Measurements from ENCODE around the gene TLDC2. TPM values are rescaled to one million over a fixed set of nuclear protein-coding genes. Genes with fewer than 3 reads are reported as not detected.

The TLDC2 gene
- total and polyA plus RNA-seq, 2 donors (not counting 1 experiment from before 2014, with no cell fraction given) = under 0.01 to 0.09 TPM

- no peaks in the 10 kb centered on the region for H3K79me2 ChIP-seq (ENCODE audit: control insufficient read depth, insufficient read depth, low read length)
- H3K4me1 ChIP-seq (ENCODE audit: control insufficient read depth, extremely low read depth, insufficient read depth, low read length) = no peaks in the 10 kb centered on the region
- no peaks in the 10 kb centered on the region for H3K9me3 ChIP-seq (ENCODE audit: control insufficient read depth, insufficient read depth, low read depth, low read length)
- no peaks in the 10 kb centered on the region for H3K36me3 ChIP-seq (ENCODE audit: control insufficient read depth, insufficient read depth, low read length)
- H3K27me3 ChIP-seq (ENCODE audit: control insufficient read depth, insufficient read depth, low read length) = no peaks in the 10 kb centered on the region
- no peak overlapping the region for H3K4me3 ChIP-seq (replicated peaks in 1 of 4; ENCODE audit: control extremely low read depth in 1 of 4, insufficient read depth in 1 of 4, low read depth in 3 of 4, low read length in 4 of 4)
- DNase-seq (ENCODE audit: low read depth in 2 of 2) = no peak
- no peak for TF ChIP-seq EZH2 (IDR thresholded peaks at IDR 0.05; ENCODE audit: low read length, missing control alignments)
- TF ChIP-seq CTCF (conservative IDR thresholded peaks at IDR 0.05 in 1 of 2, IDR thresholded peaks at IDR 0.05 in 1 of 2; ENCODE audit: low read depth in 1 of 2, low read length in 2 of 2) = no peak
- no peaks in the 10 kb centered on the region for H4K20me1 ChIP-seq (ENCODE audit: control insufficient read depth, extremely low read depth, insufficient read depth, low read length)
- H2AFZ ChIP-seq (ENCODE audit: low read length) = no peak overlapping the region
- H3K4me2 ChIP-seq (ENCODE audit: extremely low read depth, insufficient read depth, low read length) = no peak overlapping the region
- H3K9ac ChIP-seq (ENCODE audit: insufficient read depth, low read length) = no peak overlapping the region
- H3K27ac ChIP-seq (ENCODE audit: insufficient read depth, low read length) = no peak overlapping the region
Observed at GRCh38 chr20:36924167-36925045, 48.5 kb downstream of the TLDC2 start.

GRCh38 chr20:36925234-36925633, 49.3 kb downstream of the TLDC2 start:
- Histone ChIP-seq H3K4me2 (ENCODE audit: extremely low read depth, insufficient read depth, low read length) (no peak overlapping the region), H3K4me3 (replicated peaks in 1 of 4; ENCODE audit: control extremely low read depth in 1 of 4, insufficient read depth in 1 of 4, low read depth in 3 of 4, low read length in 4 of 4) (no peak overlapping the region), H3K9ac (ENCODE audit: insufficient read depth, low read length) (no peak overlapping the region), H3K27me3 (ENCODE audit: control insufficient read depth, insufficient read depth, low read length) (no peaks in the 10 kb centered on the region), H4K20me1 (ENCODE audit: control insufficient read depth, extremely low read depth, insufficient read depth, low read length) (no peaks in the 10 kb centered on the region), H3K27ac (ENCODE audit: insufficient read depth, low read length) (no peak overlapping the region), H3K9me3 (ENCODE audit: control insufficient read depth, insufficient read depth, low read depth, low read length) (no peaks in the 10 kb centered on the region), H3K36me3 (ENCODE audit: control insufficient read depth, insufficient read depth, low read length) (no peaks in the 10 kb centered on the region), H2AFZ (ENCODE audit: low read length) (no peak overlapping the region), H3K79me2 (ENCODE audit: control insufficient read depth, insufficient read depth, low read length) (no peaks in the 10 kb centered on the region), H3K4me1 (ENCODE audit: control insufficient read depth, extremely low read depth, insufficient read depth, low read length) (no peaks in the 10 kb centered on the region)
- TF ChIP-seq EZH2 (IDR thresholded peaks at IDR 0.05; ENCODE audit: low read length, missing control alignments) (no peak), CTCF (conservative IDR thresholded peaks at IDR 0.05 in 1 of 2, IDR thresholded peaks at IDR 0.05 in 1 of 2; ENCODE audit: low read depth in 1 of 2, low read length in 2 of 2) (no peak)
- DNase-seq (ENCODE audit: low read depth in 2 of 2) = no peak

GRCh38 chr20:36926653-36927200, 50.8 kb downstream of the TLDC2 start:
- Histone ChIP-seq H3K9ac (ENCODE audit: insufficient read depth, low read length) (no peak overlapping the region), H3K36me3 (ENCODE audit: control insufficient read depth, insufficient read depth, low read length) (no peaks in the 10 kb centered on the region), H3K4me2 (ENCODE audit: extremely low read depth, insufficient read depth, low read length) (no peak overlapping the region), H4K20me1 (ENCODE audit: control insufficient read depth, extremely low read depth, insufficient read depth, low read length) (no peaks in the 10 kb centered on the region), H3K4me3 (replicated peaks in 1 of 4; ENCODE audit: control extremely low read depth in 1 of 4, insufficient read depth in 1 of 4, low read depth in 3 of 4, low read length in 4 of 4) (no peak overlapping the region), H3K27ac (ENCODE audit: insufficient read depth, low read length) (no peak overlapping the region), H3K79me2 (ENCODE audit: control insufficient read depth, insufficient read depth, low read length) (no peaks in the 10 kb centered on the region), H2AFZ (ENCODE audit: low read length) (no peak overlapping the region), H3K4me1 (ENCODE audit: control insufficient read depth, extremely low read depth, insufficient read depth, low read length) (no peaks in the 10 kb centered on the region), H3K27me3 (ENCODE audit: control insufficient read depth, insufficient read depth, low read length) (no peaks in the 10 kb centered on the region), H3K9me3 (ENCODE audit: control insufficient read depth, insufficient read depth, low read depth, low read length) (no peaks in the 10 kb centered on the region)
- TF ChIP-seq CTCF (conservative IDR thresholded peaks at IDR 0.05 in 1 of 2, IDR thresholded peaks at IDR 0.05 in 1 of 2; ENCODE audit: low read depth in 1 of 2, low read length in 2 of 2) = no peak
- TF ChIP-seq EZH2 (IDR thresholded peaks at IDR 0.05; ENCODE audit: low read length, missing control alignments) = no peak
- DNase-seq (ENCODE audit: low read depth in 2 of 2) = no peak
